ENCODE results near the gene ACOT11. TPM values are rescaled to one million over a fixed set of nuclear protein-coding genes. Genes with fewer than 3 reads are reported as not detected.

Gene ACOT11
- total RNA-seq, 1 experiment from 2014 or later, result 4.2 TPM

DNA sequence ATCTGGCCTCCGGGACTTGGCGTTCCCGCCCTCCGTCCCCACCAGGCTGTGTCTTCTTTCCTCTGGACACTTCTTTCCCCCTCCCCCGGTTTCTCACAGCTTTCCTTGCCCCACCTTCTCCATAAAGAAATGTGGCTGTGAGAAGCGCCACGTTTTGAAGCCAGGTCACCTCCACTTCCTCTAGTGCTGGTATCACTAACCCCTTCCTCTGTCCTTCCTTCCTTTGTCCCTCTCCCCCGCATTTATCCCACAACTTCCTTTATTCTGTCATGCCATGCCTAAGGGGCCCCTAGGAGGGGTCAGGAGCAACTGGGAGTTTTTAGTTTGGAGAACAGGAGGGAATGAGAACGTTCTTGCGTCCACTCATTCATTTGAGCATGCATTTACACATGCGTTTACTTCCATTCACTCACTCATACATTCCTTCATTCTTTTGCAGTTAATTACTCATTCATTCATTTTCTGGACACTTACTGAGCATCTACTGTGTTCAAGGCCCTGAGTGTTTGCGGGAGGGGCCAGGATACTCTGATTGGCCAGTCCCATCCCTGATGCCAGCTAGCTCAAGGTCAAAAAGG lies 5.0 kb upstream of the ACOT11 start (continued):
- TF ChIP-seq, protein P1, sequence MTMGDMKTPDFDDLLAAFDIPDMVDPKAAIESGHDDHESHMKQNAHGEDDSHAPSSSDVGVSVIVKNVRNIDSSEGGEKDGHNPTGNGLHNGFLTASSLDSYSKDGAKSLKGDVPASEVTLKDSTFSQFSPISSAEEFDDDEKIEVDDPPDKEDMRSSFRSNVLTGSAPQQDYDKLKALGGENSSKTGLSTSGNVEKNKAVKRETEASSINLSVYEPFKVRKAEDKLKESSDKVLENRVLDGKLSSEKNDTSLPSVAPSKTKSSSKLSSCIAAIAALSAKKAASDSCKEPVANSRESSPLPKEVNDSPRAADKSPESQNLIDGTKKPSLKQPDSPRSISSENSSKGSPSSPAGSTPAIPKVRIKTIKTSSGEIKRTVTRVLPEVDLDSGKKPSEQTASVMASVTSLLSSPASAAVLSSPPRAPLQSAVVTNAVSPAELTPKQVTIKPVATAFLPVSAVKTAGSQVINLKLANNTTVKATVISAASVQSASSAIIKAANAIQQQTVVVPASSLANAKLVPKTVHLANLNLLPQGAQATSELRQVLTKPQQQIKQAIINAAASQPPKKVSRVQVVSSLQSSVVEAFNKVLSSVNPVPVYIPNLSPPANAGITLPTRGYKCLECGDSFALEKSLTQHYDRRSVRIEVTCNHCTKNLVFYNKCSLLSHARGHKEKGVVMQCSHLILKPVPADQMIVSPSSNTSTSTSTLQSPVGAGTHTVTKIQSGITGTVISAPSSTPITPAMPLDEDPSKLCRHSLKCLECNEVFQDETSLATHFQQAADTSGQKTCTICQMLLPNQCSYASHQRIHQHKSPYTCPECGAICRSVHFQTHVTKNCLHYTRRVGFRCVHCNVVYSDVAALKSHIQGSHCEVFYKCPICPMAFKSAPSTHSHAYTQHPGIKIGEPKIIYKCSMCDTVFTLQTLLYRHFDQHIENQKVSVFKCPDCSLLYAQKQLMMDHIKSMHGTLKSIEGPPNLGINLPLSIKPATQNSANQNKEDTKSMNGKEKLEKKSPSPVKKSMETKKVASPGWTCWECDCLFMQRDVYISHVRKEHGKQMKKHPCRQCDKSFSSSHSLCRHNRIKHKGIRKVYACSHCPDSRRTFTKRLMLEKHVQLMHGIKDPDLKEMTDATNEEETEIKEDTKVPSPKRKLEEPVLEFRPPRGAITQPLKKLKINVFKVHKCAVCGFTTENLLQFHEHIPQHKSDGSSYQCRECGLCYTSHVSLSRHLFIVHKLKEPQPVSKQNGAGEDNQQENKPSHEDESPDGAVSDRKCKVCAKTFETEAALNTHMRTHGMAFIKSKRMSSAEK (CRISPR knock-in tag; IDR thresholded peaks at IDR 0.05; ENCODE audit: borderline replicate concordance), result no peak

DNA sequence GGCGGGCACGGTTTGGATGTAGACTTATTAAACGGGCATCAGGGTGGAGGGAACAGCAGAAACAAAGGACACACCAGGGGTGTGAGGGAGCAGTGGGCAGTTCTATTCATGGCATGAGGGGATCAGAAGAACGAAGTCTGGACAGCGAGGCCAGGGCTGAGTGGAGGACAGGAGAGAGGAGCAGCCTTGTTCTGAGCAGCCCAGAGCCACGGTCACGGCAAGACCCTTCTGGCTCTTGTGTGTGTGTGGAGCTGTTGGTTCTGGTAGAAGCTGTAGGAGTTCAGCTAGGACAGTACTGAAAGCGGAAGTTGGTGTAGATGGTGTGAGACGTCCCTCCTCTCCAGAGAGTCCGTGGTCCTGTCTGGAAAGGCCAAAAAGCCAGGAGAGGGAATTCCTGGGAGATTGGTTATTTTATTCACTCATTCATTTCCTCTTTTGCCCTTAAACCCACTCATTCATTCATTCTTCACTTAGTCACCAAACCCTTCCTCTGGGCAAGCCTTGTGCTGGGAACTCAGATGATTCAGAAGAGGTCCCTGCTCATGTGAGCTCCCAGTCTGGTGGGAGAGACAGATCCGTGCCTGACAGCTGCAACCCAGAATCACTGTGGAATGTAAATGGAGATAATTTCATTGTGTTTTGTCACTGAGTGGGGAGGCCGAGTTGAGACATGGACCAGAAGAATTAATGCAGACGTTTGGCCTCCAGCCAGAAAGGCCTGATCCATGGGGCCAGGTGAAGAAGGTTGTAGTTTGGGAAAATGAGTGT lies 4.1 kb upstream of the ACOT11 start:
- Mint-ChIP-seq H3K4me3 (no peak overlapping the region), H3K27ac (0 out of 2 replicates have a peak overlapping the region, but pooled peaks have one; percentile 15), H3K36me3 (no peaks in the 10 kb centered on the region), H3K9me3 (no peaks in the 10 kb centered on the region), H3K27me3 (ENCODE audit: low read depth) (peaks cover 11% of the 10 kb centered on the region; the same call in 1 of the 2 replicates), H3K4me1 (peaks cover 39% of the 10 kb centered on the region)
- POLR2A ChIA-PET, result no interaction called here
- no peak for TF ChIP-seq SMAD4 (CRISPR knock-in tag; IDR thresholded peaks at IDR 0.05)
- TF ChIP-seq ZNF416 (CRISPR knock-in tag; IDR thresholded peaks at IDR 0.05), result no peak
- TF ChIP-seq TEAD1 (CRISPR knock-in tag; IDR thresholded peaks at IDR 0.05), result no peak
- TF ChIP-seq ZNF121 (CRISPR knock-in tag; IDR thresholded peaks at IDR 0.05), result no peak
- no peak for TF ChIP-seq SP1 (CRISPR knock-in tag; conservative IDR thresholded peaks at IDR 0.05)
- TF ChIP-seq, protein P2, sequence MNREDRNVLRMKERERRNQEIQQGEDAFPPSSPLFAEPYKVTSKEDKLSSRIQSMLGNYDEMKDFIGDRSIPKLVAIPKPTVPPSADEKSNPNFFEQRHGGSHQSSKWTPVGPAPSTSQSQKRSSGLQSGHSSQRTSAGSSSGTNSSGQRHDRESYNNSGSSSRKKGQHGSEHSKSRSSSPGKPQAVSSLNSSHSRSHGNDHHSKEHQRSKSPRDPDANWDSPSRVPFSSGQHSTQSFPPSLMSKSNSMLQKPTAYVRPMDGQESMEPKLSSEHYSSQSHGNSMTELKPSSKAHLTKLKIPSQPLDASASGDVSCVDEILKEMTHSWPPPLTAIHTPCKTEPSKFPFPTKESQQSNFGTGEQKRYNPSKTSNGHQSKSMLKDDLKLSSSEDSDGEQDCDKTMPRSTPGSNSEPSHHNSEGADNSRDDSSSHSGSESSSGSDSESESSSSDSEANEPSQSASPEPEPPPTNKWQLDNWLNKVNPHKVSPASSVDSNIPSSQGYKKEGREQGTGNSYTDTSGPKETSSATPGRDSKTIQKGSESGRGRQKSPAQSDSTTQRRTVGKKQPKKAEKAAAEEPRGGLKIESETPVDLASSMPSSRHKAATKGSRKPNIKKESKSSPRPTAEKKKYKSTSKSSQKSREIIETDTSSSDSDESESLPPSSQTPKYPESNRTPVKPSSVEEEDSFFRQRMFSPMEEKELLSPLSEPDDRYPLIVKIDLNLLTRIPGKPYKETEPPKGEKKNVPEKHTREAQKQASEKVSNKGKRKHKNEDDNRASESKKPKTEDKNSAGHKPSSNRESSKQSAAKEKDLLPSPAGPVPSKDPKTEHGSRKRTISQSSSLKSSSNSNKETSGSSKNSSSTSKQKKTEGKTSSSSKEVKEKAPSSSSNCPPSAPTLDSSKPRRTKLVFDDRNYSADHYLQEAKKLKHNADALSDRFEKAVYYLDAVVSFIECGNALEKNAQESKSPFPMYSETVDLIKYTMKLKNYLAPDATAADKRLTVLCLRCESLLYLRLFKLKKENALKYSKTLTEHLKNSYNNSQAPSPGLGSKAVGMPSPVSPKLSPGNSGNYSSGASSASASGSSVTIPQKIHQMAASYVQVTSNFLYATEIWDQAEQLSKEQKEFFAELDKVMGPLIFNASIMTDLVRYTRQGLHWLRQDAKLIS (CRISPR knock-in tag; IDR thresholded peaks at IDR 0.05; ENCODE audit: borderline replicate concordance), result no peak
- TF ChIP-seq JAZF1 (CRISPR knock-in tag; IDR thresholded peaks at IDR 0.05), result no peak
- TF ChIP-seq ZBTB21 (CRISPR knock-in tag; IDR thresholded peaks at IDR 0.05; ENCODE audit: borderline replicate concordance), result no peak
- TF ChIP-seq, protein P3, sequence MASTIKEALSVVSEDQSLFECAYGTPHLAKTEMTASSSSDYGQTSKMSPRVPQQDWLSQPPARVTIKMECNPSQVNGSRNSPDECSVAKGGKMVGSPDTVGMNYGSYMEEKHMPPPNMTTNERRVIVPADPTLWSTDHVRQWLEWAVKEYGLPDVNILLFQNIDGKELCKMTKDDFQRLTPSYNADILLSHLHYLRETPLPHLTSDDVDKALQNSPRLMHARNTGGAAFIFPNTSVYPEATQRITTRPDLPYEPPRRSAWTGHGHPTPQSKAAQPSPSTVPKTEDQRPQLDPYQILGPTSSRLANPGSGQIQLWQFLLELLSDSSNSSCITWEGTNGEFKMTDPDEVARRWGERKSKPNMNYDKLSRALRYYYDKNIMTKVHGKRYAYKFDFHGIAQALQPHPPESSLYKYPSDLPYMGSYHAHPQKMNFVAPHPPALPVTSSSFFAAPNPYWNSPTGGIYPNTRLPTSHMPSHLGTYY (CRISPR knock-in tag; IDR thresholded peaks at IDR 0.05), result no peak
- TF ChIP-seq, protein P1 (CRISPR knock-in tag; IDR thresholded peaks at IDR 0.05; ENCODE audit: borderline replicate concordance), result no peak
- TF ChIP-seq PRRX2 (CRISPR knock-in tag; IDR thresholded peaks at IDR 0.05), result no peak
- TF ChIP-seq, protein P4, sequence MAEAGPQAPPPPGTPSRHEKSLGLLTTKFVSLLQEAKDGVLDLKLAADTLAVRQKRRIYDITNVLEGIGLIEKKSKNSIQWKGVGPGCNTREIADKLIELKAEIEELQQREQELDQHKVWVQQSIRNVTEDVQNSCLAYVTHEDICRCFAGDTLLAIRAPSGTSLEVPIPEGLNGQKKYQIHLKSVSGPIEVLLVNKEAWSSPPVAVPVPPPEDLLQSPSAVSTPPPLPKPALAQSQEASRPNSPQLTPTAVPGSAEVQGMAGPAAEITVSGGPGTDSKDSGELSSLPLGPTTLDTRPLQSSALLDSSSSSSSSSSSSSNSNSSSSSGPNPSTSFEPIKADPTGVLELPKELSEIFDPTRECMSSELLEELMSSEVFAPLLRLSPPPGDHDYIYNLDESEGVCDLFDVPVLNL (CRISPR knock-in tag; IDR thresholded peaks at IDR 0.05; ENCODE audit: borderline replicate concordance, low read depth), result no peak
- DNase-seq (ENCODE audit: low spot score) (no peak), ATAC-seq (no peak)
- CTCF ChIA-PET, result no interaction called here
